ENCODE results near the gene CHAC1. TPM values are rescaled to one million over a fixed set of nuclear protein-coding genes. Genes with fewer than 3 reads are reported as not detected.
A peak's percentile ranks its signal among the peaks of the same experiment; 100 is the strongest.

Gene CHAC1
- total RNA-seq, 1 donor from 2014 or later: 45.6 TPM

GRCh38 chr15:40937762-40938535, 15.3 kb upstream of the CHAC1 start:
- no peak overlapping the region for H3K27ac Mint-ChIP-seq (ENCODE audit: unreplicated experiment)
- no peak for DNase-seq
- H3K4me1 Mint-ChIP-seq (ENCODE audit: low read depth, unreplicated experiment): peaks cover 29% of the 10 kb centered on the region
- H3K4me3 Mint-ChIP-seq (ENCODE audit: unreplicated experiment): peak overlapping the region; percentile 52
- H3K9me3 Mint-ChIP-seq (ENCODE audit: unreplicated experiment): peaks cover 12% of the 10 kb centered on the region
- H3K36me3 Mint-ChIP-seq (ENCODE audit: unreplicated experiment): no peaks in the 10 kb centered on the region
- H3K27me3 Mint-ChIP-seq (ENCODE audit: unreplicated experiment): peaks cover 5% of the 10 kb centered on the region
- peak; percentile 10 for TF ChIP-seq CTCF (IDR thresholded peaks at IDR 0.05; ENCODE audit: partially characterized antibody, unreplicated experiment)

GRCh38 chr15:40938536-40938870, 14.8 kb upstream of the CHAC1 start:
- Mint-ChIP-seq H3K36me3 (ENCODE audit: unreplicated experiment) (no peaks in the 10 kb centered on the region), H3K27ac (ENCODE audit: unreplicated experiment) (no peak overlapping the region), H3K4me3 (ENCODE audit: unreplicated experiment) (no peak overlapping the region), H3K4me1 (ENCODE audit: low read depth, unreplicated experiment) (peaks cover 28% of the 10 kb centered on the region), H3K27me3 (ENCODE audit: unreplicated experiment) (peaks cover 3% of the 10 kb centered on the region), H3K9me3 (ENCODE audit: unreplicated experiment) (peaks cover 12% of the 10 kb centered on the region)
- no peak for TF ChIP-seq CTCF (IDR thresholded peaks at IDR 0.05; ENCODE audit: partially characterized antibody, unreplicated experiment)
- DNase-seq: no peak

- no peak for DNase-seq
- Mint-ChIP-seq H3K36me3 (ENCODE audit: unreplicated experiment) (peaks cover 6% of the 10 kb centered on the region), H3K27ac (ENCODE audit: unreplicated experiment) (peak overlapping the region; percentile 57), H3K27me3 (ENCODE audit: unreplicated experiment) (peaks cover 3% of the 10 kb centered on the region), H3K4me3 (ENCODE audit: unreplicated experiment) (peak overlapping the region; percentile 43), H3K9me3 (ENCODE audit: unreplicated experiment) (peaks cover 6% of the 10 kb centered on the region), H3K4me1 (ENCODE audit: low read depth, unreplicated experiment) (peaks cover 27% of the 10 kb centered on the region)
- TF ChIP-seq CTCF (IDR thresholded peaks at IDR 0.05; ENCODE audit: partially characterized antibody, unreplicated experiment): no peak
These were observed 12.9 kb upstream of the CHAC1 start for GRCh38 chr15:40940296-40940801.

DNA sequence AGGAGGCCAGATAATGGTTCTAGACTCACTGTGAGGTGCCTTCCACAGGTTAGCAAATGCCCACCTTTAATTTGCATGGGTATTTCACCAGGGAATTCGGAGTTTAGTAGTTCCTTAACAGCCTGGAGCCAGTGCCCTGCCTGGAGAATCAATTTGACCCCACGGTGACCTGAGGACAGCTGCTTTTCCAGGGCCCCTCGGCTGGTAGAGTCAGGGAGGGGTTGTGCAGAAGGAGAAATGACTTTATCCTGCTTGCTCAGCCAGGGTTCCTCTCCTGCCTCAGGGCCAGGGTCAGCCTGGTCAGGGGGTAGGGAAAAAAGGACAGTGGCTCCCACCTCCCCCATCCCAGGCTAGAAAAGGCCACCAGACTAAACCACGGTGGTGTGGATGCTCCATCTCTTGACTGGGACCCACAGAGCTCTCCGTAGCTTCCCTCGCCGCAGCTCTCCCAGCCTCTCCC, 12.2 kb upstream of the CHAC1 start:
- Mint-ChIP-seq H3K4me1 (ENCODE audit: low read depth, unreplicated experiment) (peaks cover 23% of the 10 kb centered on the region), H3K9me3 (ENCODE audit: unreplicated experiment) (peaks cover 6% of the 10 kb centered on the region), H3K27me3 (ENCODE audit: unreplicated experiment) (no peaks in the 10 kb centered on the region), H3K4me3 (ENCODE audit: unreplicated experiment) (peak overlapping the region; percentile 79), H3K27ac (ENCODE audit: unreplicated experiment) (no peak overlapping the region), H3K36me3 (ENCODE audit: unreplicated experiment) (peaks cover 6% of the 10 kb centered on the region)
- DNase-seq: no peak
- no peak for TF ChIP-seq CTCF (IDR thresholded peaks at IDR 0.05; ENCODE audit: partially characterized antibody, unreplicated experiment)

Data from glutamatergic neuron (in vitro differentiated cells).